ENCODE results near the gene CCDC57.

Gene CCDC57

DNA sequence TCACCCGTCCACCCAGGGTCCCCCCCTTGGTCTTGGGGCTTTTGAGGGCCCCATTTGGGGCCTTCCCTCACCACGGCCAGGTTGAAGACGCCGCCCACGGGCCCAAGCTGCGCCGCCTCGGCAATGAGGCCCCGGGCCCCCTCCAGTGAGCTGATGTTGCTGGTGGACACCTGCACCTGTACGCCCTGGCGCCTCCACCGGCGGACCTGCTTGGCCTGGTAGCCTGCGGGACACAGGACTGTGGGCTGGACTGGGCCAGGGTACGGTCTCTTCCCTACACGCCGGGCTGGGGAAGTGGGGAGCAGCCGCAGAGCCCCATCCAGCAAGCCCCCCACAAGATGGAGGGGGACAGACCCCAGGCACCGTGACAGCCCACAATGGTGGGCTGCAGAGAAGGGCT, 130.2 kb downstream of the CCDC57 start:
- no peaks in the 10 kb centered on the region for H3K27me3 ChIP-seq (replicated peaks in 2 of 5; ENCODE audit: control insufficient read depth in 4 of 5, insufficient read depth in 5 of 5, low read length in 4 of 5)
- no peak overlapping the region for H3K4me3 ChIP-seq (ENCODE audit: control insufficient read depth in 1 of 7, extremely low read depth in 1 of 7, insufficient read depth in 4 of 7, low read depth in 2 of 7, low read length in 6 of 7)
- no peaks in the 10 kb centered on the region for H3K4me1 ChIP-seq (ENCODE audit: control extremely low read depth in 1 of 4, control insufficient read depth in 4 of 4, insufficient read depth in 4 of 4, low read length in 3 of 4)
- H3K27ac ChIP-seq (ENCODE audit: insufficient read depth in 1 of 2, low read depth in 1 of 2, low read length in 2 of 2, poor library complexity in 1 of 2, severe bottlenecking in 2 of 2), result no peak overlapping the region
- no peak for DNase-seq
- H3K9me3 ChIP-seq (ENCODE audit: control extremely low read depth in 1 of 5, control insufficient read depth in 4 of 5, insufficient read depth in 2 of 5, low read depth in 1 of 5, low read length in 4 of 5), result no peaks in the 10 kb centered on the region
- H3K36me3 ChIP-seq (ENCODE audit: control insufficient read depth in 4 of 4, insufficient read depth in 4 of 4, low read length in 3 of 4), result peaks cover 3 to 95% (median 65%) of the 10 kb centered on the region in 4 experiments
- CTCF ChIA-PET, result no interaction called here
- POLR2A ChIA-PET, result no interaction called here
- WGBS (ENCODE audit: insufficient coverage), result 94% methylated on average over 19 of the region's 19 CpGs

DNA sequence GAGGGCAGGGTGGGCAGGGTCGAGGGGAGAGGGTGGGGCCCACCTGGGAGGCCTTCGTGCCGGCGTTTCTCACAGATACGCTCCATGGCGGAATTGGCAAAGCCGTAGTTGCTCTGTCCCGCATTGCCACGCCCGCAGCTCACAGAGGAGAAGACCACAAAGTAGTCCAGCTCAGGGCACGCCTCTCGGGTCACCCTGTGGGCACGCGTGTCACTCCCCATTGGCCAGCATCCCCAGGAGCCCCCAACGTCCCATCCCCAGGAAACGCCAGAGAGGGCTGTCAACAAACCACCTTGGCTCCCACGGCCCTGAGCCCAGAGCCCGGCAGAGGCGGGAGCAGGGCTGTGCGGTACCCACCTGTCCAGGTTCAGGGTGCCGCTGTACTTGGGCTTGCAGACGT, 130.7 kb downstream of the CCDC57 start:
- peaks cover 3 to 90% (median 61%) of the 10 kb centered on the region in 4 experiments for H3K36me3 ChIP-seq (ENCODE audit: control insufficient read depth in 4 of 4, insufficient read depth in 4 of 4, low read length in 3 of 4)
- H3K9me3 ChIP-seq (ENCODE audit: control extremely low read depth in 1 of 5, control insufficient read depth in 4 of 5, insufficient read depth in 2 of 5, low read depth in 1 of 5, low read length in 4 of 5), result no peaks in the 10 kb centered on the region
- DNase-seq, result no peak
- ChIA-PET CTCF (no interaction called here), POLR2A (no interaction called here)
- no peaks in the 10 kb centered on the region for H3K27me3 ChIP-seq (replicated peaks in 2 of 5; ENCODE audit: control insufficient read depth in 4 of 5, insufficient read depth in 5 of 5, low read length in 4 of 5)
- H3K4me1 ChIP-seq (ENCODE audit: control extremely low read depth in 1 of 4, control insufficient read depth in 4 of 4, insufficient read depth in 4 of 4, low read length in 3 of 4), result no peaks in the 10 kb centered on the region
- H3K4me3 ChIP-seq (ENCODE audit: control insufficient read depth in 1 of 7, extremely low read depth in 1 of 7, insufficient read depth in 4 of 7, low read depth in 2 of 7, low read length in 6 of 7), result no peak overlapping the region
- 96% methylated on average over 22 of the region's 22 CpGs for WGBS (ENCODE audit: insufficient coverage)
- no peak overlapping the region for H3K27ac ChIP-seq (ENCODE audit: insufficient read depth in 1 of 2, low read depth in 1 of 2, low read length in 2 of 2, poor library complexity in 1 of 2, severe bottlenecking in 2 of 2)

DNA sequence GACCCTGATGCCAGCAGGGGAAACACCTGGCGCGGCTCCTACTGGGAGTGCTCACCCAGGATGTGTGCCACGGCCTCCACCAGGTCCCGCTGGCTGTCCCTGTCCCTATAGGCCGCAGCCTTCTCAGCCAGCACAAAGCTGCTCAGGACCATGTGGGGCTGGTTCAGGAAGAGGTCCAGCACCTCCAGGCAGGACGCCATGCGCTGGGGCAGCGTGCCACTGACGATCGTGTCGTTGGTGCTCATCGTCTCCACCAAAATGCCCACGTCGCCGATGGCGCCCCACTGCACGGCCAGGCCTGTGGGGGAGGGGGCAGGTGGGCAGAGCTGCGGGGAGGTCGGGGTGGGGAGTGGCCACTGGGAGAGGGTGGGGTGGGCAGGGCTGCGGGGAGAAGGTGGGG, 131.1 kb downstream of the CCDC57 start:
- POLR2A ChIA-PET, result interaction anchor here (1.4 kb wide), 1 partner anchor 17 kb away, joined by 3 read pairs; the partner anchor contains the start of gene FASN
- WGBS (ENCODE audit: insufficient coverage), result over 99% methylated on average over 17 of the region's 20 CpGs
- Histone ChIP-seq H3K27ac (ENCODE audit: insufficient read depth in 1 of 2, low read depth in 1 of 2, low read length in 2 of 2, poor library complexity in 1 of 2, severe bottlenecking in 2 of 2) (no peak overlapping the region), H3K27me3 (replicated peaks in 2 of 5; ENCODE audit: control insufficient read depth in 4 of 5, insufficient read depth in 5 of 5, low read length in 4 of 5) (no peaks in the 10 kb centered on the region), H3K9me3 (ENCODE audit: control extremely low read depth in 1 of 5, control insufficient read depth in 4 of 5, insufficient read depth in 2 of 5, low read depth in 1 of 5, low read length in 4 of 5) (no peaks in the 10 kb centered on the region), H3K4me3 (ENCODE audit: control insufficient read depth in 1 of 7, extremely low read depth in 1 of 7, insufficient read depth in 4 of 7, low read depth in 2 of 7, low read length in 6 of 7) (no peak overlapping the region), H3K4me1 (ENCODE audit: control extremely low read depth in 1 of 4, control insufficient read depth in 4 of 4, insufficient read depth in 4 of 4, low read length in 3 of 4) (no peaks in the 10 kb centered on the region), H3K36me3 (ENCODE audit: control insufficient read depth in 4 of 4, insufficient read depth in 4 of 4, low read length in 3 of 4) (peaks cover 3 to 89% (median 58%) of the 10 kb centered on the region in 4 experiments)
- CTCF ChIA-PET, result interaction anchor here (1.6 kb wide), 1 partner anchor 17 kb away, joined by 4 read pairs; no protein-coding TSS in a partner anchor
- no peak for DNase-seq

DNA sequence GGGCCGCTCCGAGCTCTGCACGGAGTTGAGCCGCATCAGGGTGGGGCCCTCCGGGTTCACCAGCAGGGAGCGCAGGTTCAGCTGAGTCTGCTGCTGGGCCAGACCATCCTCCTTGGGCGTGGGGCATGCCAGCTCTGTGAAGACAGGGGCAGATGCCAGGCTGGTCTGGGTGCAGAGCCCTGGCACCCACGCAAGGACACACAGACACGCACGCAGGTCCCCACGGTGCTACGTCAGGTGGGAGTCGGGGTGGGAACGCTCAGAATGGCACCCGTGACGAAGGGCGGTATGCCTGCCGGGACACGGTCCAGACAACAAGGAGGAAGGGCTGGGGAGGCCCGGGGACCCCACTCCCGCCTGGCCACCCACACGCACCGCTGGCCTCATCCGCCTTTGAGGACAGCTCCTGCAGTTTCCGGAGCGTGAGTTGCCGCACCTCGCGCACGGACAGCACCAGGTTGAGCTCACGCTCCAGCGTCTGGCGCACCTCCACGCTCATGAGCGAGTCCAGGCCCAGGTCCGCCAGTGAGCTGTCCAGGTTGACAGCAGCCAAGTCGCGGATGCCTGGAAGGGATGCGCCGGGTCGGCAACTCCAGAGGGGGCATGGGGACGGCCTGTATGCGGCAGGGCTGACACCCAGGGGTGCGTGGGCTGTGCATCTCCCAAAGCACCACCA, 131.7 kb downstream of the CCDC57 start:
- CTCF ChIA-PET, result interaction anchor here (1.6 kb wide), 1 partner anchor 18 kb away, joined by 4 read pairs; no protein-coding TSS in a partner anchor
- DNase-seq, result no peak
- POLR2A ChIA-PET, result interaction anchor here (0.7 to 1.4 kb wide), 2 partner anchors 9 to 17 kb away, joined by 3 read pairs; partner anchors contain the start of gene FASN
- peaks cover 3 to 83% (median 55%) of the 10 kb centered on the region in 4 experiments for H3K36me3 ChIP-seq (ENCODE audit: control insufficient read depth in 4 of 4, insufficient read depth in 4 of 4, low read length in 3 of 4)
- 98% methylated on average over 43 of the region's 44 CpGs for WGBS (ENCODE audit: insufficient coverage)
- no peaks in the 10 kb centered on the region for H3K27me3 ChIP-seq (replicated peaks in 2 of 5; ENCODE audit: control insufficient read depth in 4 of 5, insufficient read depth in 5 of 5, low read length in 4 of 5)
- H3K4me1 ChIP-seq (ENCODE audit: control extremely low read depth in 1 of 4, control insufficient read depth in 4 of 4, insufficient read depth in 4 of 4, low read length in 3 of 4), result no peaks in the 10 kb centered on the region
- H3K9me3 ChIP-seq (ENCODE audit: control extremely low read depth in 1 of 5, control insufficient read depth in 4 of 5, insufficient read depth in 2 of 5, low read depth in 1 of 5, low read length in 4 of 5), result no peaks in the 10 kb centered on the region
- no peak overlapping the region for H3K4me3 ChIP-seq (ENCODE audit: control insufficient read depth in 1 of 7, extremely low read depth in 1 of 7, insufficient read depth in 4 of 7, low read depth in 2 of 7, low read length in 6 of 7)
- H3K27ac ChIP-seq (ENCODE audit: insufficient read depth in 1 of 2, low read depth in 1 of 2, low read length in 2 of 2, poor library complexity in 1 of 2, severe bottlenecking in 2 of 2), result no peak overlapping the region

DNA sequence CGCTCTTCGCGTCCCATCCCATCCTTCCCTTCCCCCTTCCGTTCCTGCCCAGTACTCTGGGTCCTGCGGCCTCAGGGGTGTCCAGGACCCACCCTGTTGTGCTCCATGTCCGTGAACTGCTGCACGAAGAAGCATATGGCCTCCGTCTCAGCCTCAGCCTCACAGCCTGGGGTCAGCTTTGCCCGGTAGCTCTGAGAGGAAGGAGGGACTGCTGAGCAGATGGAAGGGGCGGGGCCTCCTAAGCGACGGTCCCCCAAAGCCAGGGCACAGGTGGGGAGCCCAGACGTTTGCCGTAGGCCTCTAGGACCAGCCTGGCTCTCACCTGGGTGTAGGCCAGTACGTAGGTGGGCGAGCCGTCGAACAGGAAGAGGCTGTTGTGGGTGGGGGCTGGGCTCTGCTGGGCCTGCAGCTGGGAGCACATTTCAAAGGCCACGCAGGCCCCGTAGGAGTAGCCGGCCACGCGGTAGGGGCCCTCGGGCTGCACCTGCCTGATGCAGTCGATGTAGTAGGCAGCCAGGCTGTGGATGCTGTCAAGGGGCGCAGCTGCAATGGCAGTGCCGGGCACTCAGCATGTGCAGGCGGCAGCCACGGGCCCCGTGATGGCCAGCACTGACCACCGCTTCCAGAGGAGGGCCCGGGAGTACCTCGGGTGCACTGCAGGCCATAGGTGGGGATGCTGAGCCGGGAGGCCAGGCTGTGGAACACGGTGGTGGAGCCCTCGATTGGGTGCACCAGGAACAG, 132.4 kb downstream of the CCDC57 start:
- 96% methylated on average over 31 of the region's 36 CpGs for WGBS (ENCODE audit: insufficient coverage)
- CTCF ChIA-PET, result interaction anchor here (1.6 kb wide), 1 partner anchor 18 kb away, joined by 4 read pairs; no protein-coding TSS in a partner anchor
- peaks cover 3 to 76% (median 52%) of the 10 kb centered on the region in 4 experiments for H3K36me3 ChIP-seq (ENCODE audit: control insufficient read depth in 4 of 4, insufficient read depth in 4 of 4, low read length in 3 of 4)

DNA sequence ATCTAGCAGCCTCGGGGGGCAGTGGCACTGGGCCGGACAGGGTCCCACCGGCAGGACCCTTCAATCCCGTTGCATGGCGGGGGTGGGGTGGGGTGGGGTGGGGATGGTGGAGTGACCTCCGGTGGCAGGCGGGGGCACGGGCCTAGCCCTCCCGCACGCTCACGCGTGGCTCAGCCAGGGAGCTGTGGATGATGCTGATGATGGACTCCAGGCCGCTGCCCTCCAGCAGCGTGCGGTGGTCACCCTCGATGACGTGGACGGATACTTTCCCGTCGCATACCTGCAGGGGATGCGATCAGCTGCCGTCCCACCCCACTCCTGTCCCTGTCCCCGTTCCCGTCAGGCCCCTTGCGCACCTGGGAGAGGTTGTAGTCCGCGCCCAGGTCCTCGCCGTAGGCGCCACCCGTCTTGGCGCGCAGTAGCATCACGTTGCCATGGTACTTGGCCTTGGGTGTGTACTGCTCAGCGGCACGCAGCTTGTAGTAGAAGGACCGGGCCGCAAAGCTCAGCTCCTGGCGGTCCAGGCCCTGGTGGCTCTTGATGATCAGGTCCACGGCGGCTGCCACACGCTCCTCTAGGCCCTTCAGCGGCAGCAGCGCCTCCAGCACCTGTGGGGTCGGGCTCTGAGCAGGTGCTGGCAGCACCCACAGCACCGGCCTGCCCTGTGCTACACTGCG, 133.5 kb downstream of the CCDC57 start:
- POLR2A ChIA-PET, result no interaction called here

More for the DNA sequence above, 132.4 kb downstream of the CCDC57 start:
- H3K27ac ChIP-seq (ENCODE audit: insufficient read depth in 1 of 2, low read depth in 1 of 2, low read length in 2 of 2, poor library complexity in 1 of 2, severe bottlenecking in 2 of 2), result no peak overlapping the region
- H3K4me1 ChIP-seq (ENCODE audit: control extremely low read depth in 1 of 4, control insufficient read depth in 4 of 4, insufficient read depth in 4 of 4, low read length in 3 of 4), result no peaks in the 10 kb centered on the region
- H3K4me3 ChIP-seq (ENCODE audit: control insufficient read depth in 1 of 7, extremely low read depth in 1 of 7, insufficient read depth in 4 of 7, low read depth in 2 of 7, low read length in 6 of 7), result no peak overlapping the region
- no peaks in the 10 kb centered on the region for H3K27me3 ChIP-seq (replicated peaks in 2 of 5; ENCODE audit: control insufficient read depth in 4 of 5, insufficient read depth in 5 of 5, low read length in 4 of 5)
- POLR2A ChIA-PET, result interaction anchor here (0.6 to 1.4 kb wide), 3 partner anchors 10 to 324 kb away, joined by 3 to 5 read pairs (median 3); partner anchors contain the start of gene FASN
- DNase-seq, result no peak
- no peaks in the 10 kb centered on the region for H3K9me3 ChIP-seq (ENCODE audit: control extremely low read depth in 1 of 5, control insufficient read depth in 4 of 5, insufficient read depth in 2 of 5, low read depth in 1 of 5, low read length in 4 of 5)

More for the DNA sequence above, 133.5 kb downstream of the CCDC57 start:
- no peaks in the 10 kb centered on the region for H3K9me3 ChIP-seq (ENCODE audit: control extremely low read depth in 1 of 5, control insufficient read depth in 4 of 5, insufficient read depth in 2 of 5, low read depth in 1 of 5, low read length in 4 of 5)
- H3K27ac ChIP-seq (ENCODE audit: insufficient read depth in 1 of 2, low read depth in 1 of 2, low read length in 2 of 2, poor library complexity in 1 of 2, severe bottlenecking in 2 of 2), result no peak overlapping the region
- H3K4me1 ChIP-seq (ENCODE audit: control extremely low read depth in 1 of 4, control insufficient read depth in 4 of 4, insufficient read depth in 4 of 4, low read length in 3 of 4), result no peaks in the 10 kb centered on the region
- peaks cover 3 to 66% (median 44%) of the 10 kb centered on the region in 4 experiments for H3K36me3 ChIP-seq (ENCODE audit: control insufficient read depth in 4 of 4, insufficient read depth in 4 of 4, low read length in 3 of 4)
- DNase-seq, result no peak
- no peak overlapping the region for H3K4me3 ChIP-seq (ENCODE audit: control insufficient read depth in 1 of 7, extremely low read depth in 1 of 7, insufficient read depth in 4 of 7, low read depth in 2 of 7, low read length in 6 of 7)
- CTCF ChIA-PET, result no interaction called here
- H3K27me3 ChIP-seq (replicated peaks in 2 of 5; ENCODE audit: control insufficient read depth in 4 of 5, insufficient read depth in 5 of 5, low read length in 4 of 5), result no peaks in the 10 kb centered on the region
- 96% methylated on average over 40 of the region's 47 CpGs for WGBS (ENCODE audit: insufficient coverage)

Data from common myeloid progenitor, CD34-positive (primary cell).